HepG2 (cell line): ENCODE results near the gene BLMH. TPM values are rescaled to one million over a fixed set of nuclear protein-coding genes. Genes with fewer than 3 reads are reported as not detected.
A peak's percentile ranks its signal among the peaks of the same experiment; 100 is the strongest.

ENCODE experiments used
- ATAC-seq: fragments of 200-7000 bp; cut with Tn5 transposase; 3 replicates; pipeline ENCODE4 v1.9.1; 2020; ENCODE audit warnings: mild to moderate bottlenecking, moderate library complexity
- BruUV-seq: library from RNA; stranded (reverse); fragments of 400-500 nt; replicated peaks from 2 replicates; lab custom pipeline; 2021; lab: Mats Ljungman, UMichigan
- CTCF ChIA-PET: fragments of 300-600 bp; formaldehyde crosslinking; extraction: SDS; loops from one replicate; lab custom pipeline; 2021; ENCODE audit warnings: low total read pairs, inconsistent platforms, low intra/inter-chr PET ratio; lab: Yijun Ruan, JAX
- POLR2A ChIA-PET: fragments of 350-600 bp; sonication (Branson Sonifier 250); formaldehyde crosslinking; loops from one replicate; lab custom pipeline; 2020; ENCODE audit warnings: antibody characterized with exemption, inconsistent platforms; lab: Yijun Ruan, JAX
- DNase-seq: peaks from one replicate; pipeline ENCODE4 v3.0.0-alpha.2; 2015; ENCODE audit warnings: low spot score
- FAIRE-seq: peaks from 3 replicates; lab custom pipeline; 2011; peaks lifted over from hg19 to GRCh38; lab: Jason Lieb, UNC
- H2AFZ ChIP-seq: one replicate; pipeline ENCODE4 v1.6.1; 2011; ENCODE audit warnings: low read length, inconsistent platforms
- H3K27ac ChIP-seq: fragments of 300-600 bp; 3 replicates; pipeline ENCODE4 v1.8.0; 2011; ENCODE audit warnings: mixed run types, mild to moderate bottlenecking, mixed read lengths, low read length, inconsistent platforms; ENCODE audit not compliant: insufficient read depth; ENCODE audit errors: extremely low read length
- H3K27me3 ChIP-seq, 2 experiments: fragments of 200-600 bp in 1 of 2; 2 replicates in 1 of 2; 3 replicates in 1 of 2; pipeline versions ENCODE4 v1.6.0 to v1.8.0; 2011; ENCODE audit warnings: low read length in 2 of 2, mild to moderate bottlenecking in 2 of 2, moderate library complexity in 2 of 2, inconsistent platforms in 1 of 2; ENCODE audit not compliant: insufficient read depth in 2 of 2, control insufficient read depth in 1 of 2
- H3K36me3 ChIP-seq, 2 experiments: fragments of 200-600 bp in 1 of 2; replicated peaks in 1 of 2; 2 replicates in 1 of 2; 3 replicates in 1 of 2; pipeline versions ENCODE4 v1.5.1 to v1.8.0; 2011; ENCODE audit warnings: low read length in 2 of 2, inconsistent platforms in 1 of 2; ENCODE audit not compliant: insufficient read depth in 2 of 2, control insufficient read depth in 1 of 2
- H3K4me1 ChIP-seq: 2 replicates; pipeline ENCODE4 v1.5.1; 2012; ENCODE audit warnings: low read length, inconsistent platforms; ENCODE audit not compliant: insufficient read depth
- H3K4me2 ChIP-seq: 2 replicates; pipeline ENCODE4 v1.6.0; 2011; ENCODE audit warnings: low read depth, low read length, inconsistent platforms
- H3K4me3 ChIP-seq, 3 experiments: fragments of 200-600 bp in 1 of 3; sonication (generic), shearing (Covaris generic) in 1 of 3; replicated peaks in 1 of 3; 2 replicates each; pipeline ENCODE4 v1.5.1; 2011 to 2016; ENCODE audit warnings: low read length in 3 of 3, inconsistent platforms in 2 of 3, low read depth in 2 of 3, mild to moderate bottlenecking in 2 of 3, control low read depth in 1 of 3, mixed read lengths in 1 of 3; ENCODE audit not compliant: insufficient read depth in 1 of 3
- H3K79me2 ChIP-seq: one replicate; pipeline ENCODE4 v1.6.1; 2011; ENCODE audit warnings: low read length, inconsistent platforms; ENCODE audit not compliant: insufficient read depth
- H3K9ac ChIP-seq: 2 replicates; pipeline ENCODE4 v1.6.0; 2011; ENCODE audit warnings: mild to moderate bottlenecking, low read depth, low read length, inconsistent platforms; ENCODE audit not compliant: insufficient read depth
- H3K9me3 ChIP-seq: 2 replicates; pipeline ENCODE4 v1.5.1; 2012; ENCODE audit warnings: mild to moderate bottlenecking, low read length
- H4K20me1 ChIP-seq: 2 replicates; pipeline ENCODE4 v1.6.0; 2011; ENCODE audit warnings: inconsistent platforms, mild to moderate bottlenecking, low read length, moderate library complexity; ENCODE audit not compliant: insufficient read depth
- ATM ChIP-seq: fragments of 450-650 bp; IDR thresholded peaks from 2 replicates; pipeline ENCODE4 v1.7.1; 2017; ENCODE audit warnings: mild to moderate bottlenecking, borderline replicate concordance
- FOXP1 ChIP-seq, 2 experiments: fragments of 450-650 bp in 1 of 2; IDR thresholded peaks; 2 replicates each; pipeline ENCODE4 v1.6.1; 2017 to 2018; ENCODE audit warnings: antibody characterized with exemption in 1 of 2
- GATAD2A ChIP-seq: IDR thresholded peaks from 2 replicates; pipeline ENCODE4 v1.6.1; 2016
- HHEX ChIP-seq: IDR thresholded peaks from 2 replicates; pipeline ENCODE4 v1.6.1; 2016; ENCODE audit warnings: control low read depth
- MIER2 ChIP-seq: IDR thresholded peaks from 2 replicates; pipeline ENCODE4 v1.6.1; 2016; ENCODE audit warnings: missing biosample characterization, missing genetic modification reagents
- PAX8 ChIP-seq: sonication (generic); formaldehyde crosslinking; IDR thresholded peaks from 2 replicates; pipeline ENCODE4 v1.8.0; 2022; ENCODE audit warnings: mild to moderate bottlenecking, missing genetic modification reagents, borderline replicate concordance
- PAXIP1 ChIP-seq: sonication (generic); formaldehyde crosslinking; conservative IDR thresholded peaks from 2 replicates; pipeline ENCODE4 v1.4.0; 2020; ENCODE audit warnings: mild to moderate bottlenecking, missing genetic modification reagents, moderate library complexity
- REPIN1 ChIP-seq: sonication (generic); formaldehyde crosslinking; IDR thresholded peaks from 2 replicates; pipeline ENCODE4 v1.8.0; 2022; ENCODE audit warnings: missing genetic modification reagents, low read depth, mild to moderate bottlenecking, borderline replicate concordance
- RFX3 ChIP-seq: IDR thresholded peaks from 2 replicates; pipeline ENCODE4 v1.6.1; 2016; ENCODE audit warnings: missing biosample characterization, missing genetic modification reagents
- SOX5 ChIP-seq: IDR thresholded peaks from 2 replicates; pipeline ENCODE4 v1.6.1; 2016; ENCODE audit warnings: borderline replicate concordance
- ZNF7 ChIP-seq: IDR thresholded peaks from 2 replicates; pipeline ENCODE4 v1.6.1; 2016; ENCODE audit warnings: missing biosample characterization, missing genetic modification reagents
- ZSCAN31 ChIP-seq: sonication (generic); formaldehyde crosslinking; IDR thresholded peaks from 2 replicates; pipeline ENCODE4 v1.5.0; 2020; ENCODE audit warnings: low read depth, mild to moderate bottlenecking, missing genetic modification reagents
- WGBS: methylation state at CpG from one replicate; pipeline ENCODE4 v1.1.6; 2017; ENCODE audit warnings: low lambda C conversion rate; 5-methylcytosine and 5-hydroxymethylcytosine counted together
- in situ Hi-C: cut with HindIII; loops from 2 replicates; pipeline ENCODE4 v1.10.0; 2017; ENCODE audit warnings: low pct_unique_long_range_greater_than_20kb; ENCODE audit not compliant: extremely low pct_ligation_motif_present
- intact Hi-C: fragments of 100-400 bp; cut with micrococcal nuclease; formaldehyde crosslinking; loops from one replicate; pipeline ENCODE4 v1.10.0; 2022; ENCODE audit not compliant: unreplicated experiment
- polyA plus RNA-seq, 8 experiments: library from polyadenylated mRNA; depleted of rRNA in 3 of 8; stranded (reverse) in 7 of 8; unstranded in 1 of 8; fragments of >200 nt; fragmentation: Illumina TruSeq in 4 of 8; extraction: Trizol in 4 of 8; gene quantifications; 2 replicates each; pipeline versions ENCODE4 v1.2.1 to v1.2.3, GENCODE V29; 2011 to 2016; ENCODE audit warnings: low read depth in 4 of 8, missing spikeins in 1 of 8, mixed read lengths in 1 of 8; ENCODE audit not compliant: insufficient read depth in 1 of 8
- total RNA-seq, 5 experiments: library from RNA; depleted of rRNA; stranded (reverse); fragments of >200 nt; fragmentation: Illumina TruSeq; extraction: Trizol; gene quantifications; 2 replicates each; pipeline ENCODE4 v1.2.3, GENCODE V29; 2016; ENCODE audit warnings: low read depth in 1 of 5

Gene BLMH
- total and polyA plus RNA-seq, 2 of the 13 experiments (the other 11 are each of a cell fraction or from before 2014, with no cell fraction given), result 12.1 to 41.0 TPM

- Histone ChIP-seq H4K20me1 (no peaks in the 10 kb centered on the region), H3K4me2 (no peak overlapping the region), H3K36me3 (no peaks in the 10 kb centered on the region), H3K9me3 (no peaks in the 10 kb centered on the region), H3K27ac (no peak overlapping the region), H3K79me2 (no peaks in the 10 kb centered on the region), H3K27me3 (no peaks in the 10 kb centered on the region; a peak in 1 of 5 replicates), H3K9ac (no peak overlapping the region), H2AFZ (no peak overlapping the region), H3K4me3 (no peak overlapping the region), H3K4me1 (peaks cover 45% of the 10 kb centered on the region)
- POLR2A ChIA-PET, result interaction anchor here (1.0 to 2.0 kb wide), 4 partner anchors 13 to 31 kb away, joined by 3 to 5 read pairs (median 3); no protein-coding TSS in a partner anchor
- no peak for ATAC-seq
- no peak for FAIRE-seq
- 28% methylated on average over 5 of the region's 5 CpGs for WGBS
- in situ Hi-C loops (no loop called here), intact Hi-C loops (no loop called here)
- TF ChIP-seq ZSCAN31 (CRISPR knock-in tag), result peak; percentile 98
- no peak for TF ChIP-seq ATM
- no peak for DNase-seq
- CTCF ChIA-PET, result no interaction called here
- no TSS peak for BruUV-seq
Observed at GRCh38 chr17:30323262-30323894, 31.6 kb upstream of the BLMH start.

GRCh38 chr17:30321314-30321713 is 29.6 kb upstream of the BLMH start:
- in situ Hi-C loops, result no loop called here
- Histone ChIP-seq H3K9me3 (no peaks in the 10 kb centered on the region), H3K27ac (no peak overlapping the region), H3K27me3 (no peaks in the 10 kb centered on the region; a peak in 1 of 5 replicates), H2AFZ (no peak overlapping the region), H4K20me1 (no peaks in the 10 kb centered on the region), H3K9ac (no peak overlapping the region), H3K36me3 (no peaks in the 10 kb centered on the region), H3K4me2 (peak overlapping the region; percentile 4; the same call in 1 of the 2 replicates), H3K4me3 (no peak overlapping the region), H3K79me2 (no peaks in the 10 kb centered on the region), H3K4me1 (peaks cover 64% of the 10 kb centered on the region)
- CTCF ChIA-PET, result no interaction called here
- WGBS, result 3% methylated on average over 4 of the region's 4 CpGs
- intact Hi-C loops, result no loop called here
- BruUV-seq, result no TSS peak
- POLR2A ChIA-PET, result interaction anchor here (0.9 to 1.3 kb wide), 7 partner anchors 11 to 155 kb away, joined by 3 to 6 read pairs (median 5); partner anchors contain the start of gene GOSR1
- ATAC-seq, result peak; percentile 57; the same call in 2 of the 3 replicates
- no peak for DNase-seq
- no peak for FAIRE-seq
- TF ChIP-seq RFX3 (no peak), REPIN1 (CRISPR knock-in tag) (no peak), GATAD2A (peak; percentile 70; the same call in 1 of the 2 replicates), SOX5 (CRISPR knock-in tag) (peak; percentile 25; the same call in 1 of the 2 replicates), PAXIP1 (CRISPR knock-in tag) (peak; percentile 19; the same call in 1 of the 2 replicates), PAX8 (no peak), HHEX (CRISPR knock-in tag) (no peak), MIER2 (CRISPR knock-in tag) (no peak), FOXP1 (IDR thresholded peaks at IDR 0.05) (no peak), FOXP1 (CRISPR knock-in tag; IDR thresholded peaks at IDR 0.05) (peak; percentile 61), ZNF7 (CRISPR knock-in tag) (no peak)
